ENCODE measurements around the gene C10orf120.

DNA sequence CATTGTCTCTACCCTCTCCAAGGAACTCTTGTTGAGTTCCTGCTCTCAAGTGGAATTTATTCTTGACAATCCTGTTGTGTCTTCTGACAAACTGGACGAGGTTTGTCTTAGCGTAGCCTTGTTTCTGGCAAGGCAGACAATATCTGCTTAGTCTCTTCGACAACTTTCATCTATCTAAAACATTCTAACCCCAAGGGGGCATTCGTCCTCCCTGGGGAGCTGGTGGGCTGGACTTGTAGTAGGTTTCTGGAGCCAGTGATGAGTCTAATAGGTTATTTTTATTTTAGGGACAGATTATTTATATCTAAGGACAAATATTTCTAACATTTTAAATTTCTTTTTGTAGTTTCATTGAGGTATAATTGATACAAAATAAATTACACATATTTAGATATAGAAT, 7.3 kb upstream of the C10orf120 start:
- TF ChIP-seq, protein P1, sequence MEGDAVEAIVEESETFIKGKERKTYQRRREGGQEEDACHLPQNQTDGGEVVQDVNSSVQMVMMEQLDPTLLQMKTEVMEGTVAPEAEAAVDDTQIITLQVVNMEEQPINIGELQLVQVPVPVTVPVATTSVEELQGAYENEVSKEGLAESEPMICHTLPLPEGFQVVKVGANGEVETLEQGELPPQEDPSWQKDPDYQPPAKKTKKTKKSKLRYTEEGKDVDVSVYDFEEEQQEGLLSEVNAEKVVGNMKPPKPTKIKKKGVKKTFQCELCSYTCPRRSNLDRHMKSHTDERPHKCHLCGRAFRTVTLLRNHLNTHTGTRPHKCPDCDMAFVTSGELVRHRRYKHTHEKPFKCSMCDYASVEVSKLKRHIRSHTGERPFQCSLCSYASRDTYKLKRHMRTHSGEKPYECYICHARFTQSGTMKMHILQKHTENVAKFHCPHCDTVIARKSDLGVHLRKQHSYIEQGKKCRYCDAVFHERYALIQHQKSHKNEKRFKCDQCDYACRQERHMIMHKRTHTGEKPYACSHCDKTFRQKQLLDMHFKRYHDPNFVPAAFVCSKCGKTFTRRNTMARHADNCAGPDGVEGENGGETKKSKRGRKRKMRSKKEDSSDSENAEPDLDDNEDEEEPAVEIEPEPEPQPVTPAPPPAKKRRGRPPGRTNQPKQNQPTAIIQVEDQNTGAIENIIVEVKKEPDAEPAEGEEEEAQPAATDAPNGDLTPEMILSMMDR (conservative IDR thresholded peaks at IDR 0.05; ENCODE audit: low read length): no peak
- TF ChIP-seq EZH2phosphoT487 (IDR thresholded peaks at IDR 0.05; ENCODE audit: borderline replicate concordance): no peak
